Smooth muscle cell (in vitro differentiated cells): ENCODE measurements around the gene RARRES1. TPM values are rescaled to one million over a fixed set of nuclear protein-coding genes. Genes with fewer than 3 reads are reported as not detected.

Experiments used
- DNase-seq: peaks from one replicate; lab custom pipeline; 2025; ENCODE audit not compliant: unreplicated experiment; lab: John Stamatoyannopoulos, UW
- H2AFZ ChIP-seq: fragments of 200-600 bp; sonication (generic); 2 replicates; pipeline ENCODE4 v1.6.0; 2016; ENCODE audit warnings: antibody characterized with exemption, low read depth, mild to moderate bottlenecking
- H3F3A ChIP-seq: fragments of 200-600 bp; sonication (generic); 2 replicates; pipeline ENCODE4 v1.6.0; 2017; ENCODE audit warnings: antibody characterized with exemption, low read depth
- H3K27ac ChIP-seq: fragments of 200-600 bp; sonication (generic); 2 replicates; pipeline ENCODE4 v1.5.1; 2016; ENCODE audit warnings: low read depth, mild to moderate bottlenecking
- H3K27me3 ChIP-seq: fragments of 200-600 bp; sonication (generic); 2 replicates; pipeline ENCODE4 v1.6.1; 2016; ENCODE audit warnings: low read depth, mild to moderate bottlenecking
- H3K36me3 ChIP-seq: fragments of 200-600 bp; sonication (generic); 2 replicates; pipeline ENCODE4 v1.5.1; 2016; ENCODE audit warnings: low read depth
- H3K4me1 ChIP-seq: fragments of 200-600 bp; sonication (generic); 2 replicates; pipeline ENCODE4 v1.5.1; 2016; ENCODE audit warnings: low read depth
- H3K4me2 ChIP-seq: fragments of 200-600 bp; sonication (generic); 2 replicates; pipeline ENCODE4 v1.6.0; 2016; ENCODE audit warnings: mild to moderate bottlenecking
- H3K4me3 ChIP-seq: fragments of 200-600 bp; sonication (generic); 2 replicates; pipeline ENCODE4 v1.5.1; 2016; ENCODE audit warnings: mild to moderate bottlenecking
- H3K79me2 ChIP-seq: fragments of 200-600 bp; sonication (generic); 2 replicates; pipeline ENCODE4 v1.6.0; 2016; ENCODE audit warnings: low read depth, mild to moderate bottlenecking
- H3K9ac ChIP-seq: fragments of 200-600 bp; sonication (generic); 2 replicates; pipeline ENCODE4 v1.6.0; 2016; ENCODE audit warnings: low read depth
- H3K9me3 ChIP-seq: fragments of 200-600 bp; sonication (generic); replicated peaks from 2 replicates; pipeline ENCODE4 v1.5.1; 2016; ENCODE audit warnings: low read depth
- H4K20me1 ChIP-seq: fragments of 200-600 bp; sonication (generic); 2 replicates; pipeline ENCODE4 v1.6.0; 2016; ENCODE audit warnings: low read depth
- CTCF ChIP-seq: fragments of 200-600 bp; sonication (generic); IDR thresholded peaks from 2 replicates; pipeline ENCODE4 v1.5.1; 2017; ENCODE audit warnings: borderline replicate concordance, mild to moderate bottlenecking, antibody characterized with exemption; ENCODE audit not compliant: insufficient read depth, poor library complexity, severe bottlenecking
- WGBS: methylation state at CpG from one replicate; pipeline ENCODE4 v1.1.7; 2016; ENCODE audit warnings: low lambda C conversion rate; 5-methylcytosine and 5-hydroxymethylcytosine counted together
- polyA plus RNA-seq: library from polyadenylated mRNA; unstranded; fragments of >200 nt; fragmentation: Nextera tagmentation; extraction: Ambion mirVana; gene quantifications from 2 replicates; pipeline ENCODE4 v1.2.1, GENCODE V29; 2016
- total RNA-seq: library from RNA; depleted of rRNA; stranded (reverse); fragments of >200 nt; gene quantifications from 2 replicates; pipeline ENCODE4 v1.2.3, GENCODE V29; 2014

The RARRES1 gene
- total and polyA plus RNA-seq, 2 experiments from 2014 or later, result 6.6 to 15.3 TPM

GRCh38 chr3:158671821-158672214 lies 60.4 kb downstream of the RARRES1 start:
- TF ChIP-seq CTCF, result no peak
- H3K4me3 ChIP-seq, result peak overlapping the region; percentile 77
- DNase-seq, result no peak
- no peaks in the 10 kb centered on the region for H4K20me1 ChIP-seq
- WGBS, result 20% methylated on average over 6 of the region's 6 CpGs
- H3F3A ChIP-seq, result no peaks in the 10 kb centered on the region
- no peaks in the 10 kb centered on the region for H3K36me3 ChIP-seq
- no peaks in the 10 kb centered on the region for H3K9me3 ChIP-seq
- H3K27ac ChIP-seq, result peak overlapping the region; percentile 61
- H3K9ac ChIP-seq, result peak overlapping the region; percentile 68
- peaks cover 35% of the 10 kb centered on the region for H3K79me2 ChIP-seq
- H3K27me3 ChIP-seq, result no peaks in the 10 kb centered on the region
- H3K4me1 ChIP-seq, result no peaks in the 10 kb centered on the region
- H2AFZ ChIP-seq, result peak overlapping the region; percentile 71
- H3K4me2 ChIP-seq, result peak overlapping the region; percentile 94

GRCh38 chr3:158668506-158668905 lies 63.8 kb downstream of the RARRES1 start:
- WGBS, result 93% methylated on average over 2 of the region's 2 CpGs
- Histone ChIP-seq H2AFZ (no peak overlapping the region), H3F3A (no peaks in the 10 kb centered on the region), H3K27me3 (no peaks in the 10 kb centered on the region), H4K20me1 (no peaks in the 10 kb centered on the region), H3K79me2 (peaks cover 35% of the 10 kb centered on the region), H3K9ac (no peak overlapping the region), H3K9me3 (no peaks in the 10 kb centered on the region), H3K4me1 (no peaks in the 10 kb centered on the region), H3K4me2 (no peak overlapping the region), H3K36me3 (no peaks in the 10 kb centered on the region), H3K27ac (no peak overlapping the region), H3K4me3 (no peak overlapping the region)
- no peak for DNase-seq
- TF ChIP-seq CTCF, result no peak

- peaks cover 30% of the 10 kb centered on the region for H3K79me2 ChIP-seq
- no peak overlapping the region for H2AFZ ChIP-seq
- H3K27me3 ChIP-seq, result no peaks in the 10 kb centered on the region
- no peaks in the 10 kb centered on the region for H3K9me3 ChIP-seq
- no peak for DNase-seq
- no peaks in the 10 kb centered on the region for H3F3A ChIP-seq
- TF ChIP-seq CTCF, result no peak
- no peaks in the 10 kb centered on the region for H3K4me1 ChIP-seq
- 96% methylated on average over 3 of the region's 3 CpGs for WGBS
- H3K27ac ChIP-seq, result no peak overlapping the region
- no peaks in the 10 kb centered on the region for H4K20me1 ChIP-seq
- peaks cover 5% of the 10 kb centered on the region for H3K36me3 ChIP-seq
- no peak overlapping the region for H3K4me3 ChIP-seq
- no peak overlapping the region for H3K4me2 ChIP-seq
- H3K9ac ChIP-seq, result no peak overlapping the region
These were observed 65.8 kb downstream of the RARRES1 start for GRCh38 chr3:158666416-158666815.

GRCh38 chr3:158663832-158664231 lies 68.4 kb downstream of the RARRES1 start:
- Histone ChIP-seq H3K79me2 (peaks cover 7% of the 10 kb centered on the region), H3K4me1 (no peaks in the 10 kb centered on the region), H3K27ac (no peak overlapping the region), H3K36me3 (peaks cover 5% of the 10 kb centered on the region), H3K9ac (no peak overlapping the region), H4K20me1 (no peaks in the 10 kb centered on the region), H3K4me3 (no peak overlapping the region), H3K27me3 (no peaks in the 10 kb centered on the region), H3K9me3 (no peaks in the 10 kb centered on the region), H2AFZ (no peak overlapping the region), H3F3A (no peaks in the 10 kb centered on the region), H3K4me2 (no peak overlapping the region)
- 100% methylated on average over 1 of the region's 1 CpG for WGBS
- no peak for TF ChIP-seq CTCF
- no peak for DNase-seq
